NT2/D1 (cell line): ENCODE data around the gene ASL.
A peak's percentile ranks its signal among the peaks of the same experiment; 100 is the strongest.
"Not testable (repeated sequence)": the region's sequence is repeated elsewhere in the genome, so short reads cannot be mapped to it uniquely, and the experiment has no call there.

ENCODE experiments used
- DNase-seq: peaks from one replicate; pipeline ENCODE4 v3.0.0-alpha.2; 2011; ENCODE audit warnings: low read depth, low spot score
- H3K27me3 ChIP-seq: 2 replicates; pipeline ENCODE4 v1.6.0; 2011; ENCODE audit warnings: mild to moderate bottlenecking; ENCODE audit not compliant: insufficient read length, insufficient read depth
- H3K36me3 ChIP-seq: 2 replicates; pipeline ENCODE4 v1.6.1; 2011; ENCODE audit warnings: mild to moderate bottlenecking, low read length, mixed read lengths; ENCODE audit not compliant: insufficient read depth, insufficient read length
- H3K4me1 ChIP-seq: 2 replicates; pipeline ENCODE4 v1.5.1; 2011; ENCODE audit not compliant: insufficient read depth, insufficient read length
- H3K4me3 ChIP-seq: 2 replicates; pipeline ENCODE4 v1.5.1; 2011; ENCODE audit warnings: low read depth; ENCODE audit not compliant: insufficient read length
- H3K9ac ChIP-seq: 2 replicates; pipeline ENCODE4 v1.6.0; 2011; ENCODE audit warnings: low read depth; ENCODE audit not compliant: insufficient read length
- H3K9me3 ChIP-seq: 2 replicates; pipeline ENCODE4 v1.5.1; 2011; ENCODE audit warnings: mild to moderate bottlenecking, low read length; ENCODE audit not compliant: insufficient read depth
- SUZ12 ChIP-seq: IDR thresholded peaks from 2 replicates; pipeline ENCODE4 v1.6.1; 2011; ENCODE audit not compliant: insufficient read length, insufficient read depth; ENCODE audit errors: extremely low read depth
- YY1 ChIP-seq: IDR thresholded peaks from 2 replicates; pipeline ENCODE4 v1.6.1; 2011; ENCODE audit not compliant: insufficient read length, insufficient read depth
- ZNF274 ChIP-seq: IDR thresholded peaks from 2 replicates; pipeline ENCODE4 v1.6.1; 2011; ENCODE audit warnings: mild to moderate bottlenecking, low read depth, low read length

ASL gene

DNA sequence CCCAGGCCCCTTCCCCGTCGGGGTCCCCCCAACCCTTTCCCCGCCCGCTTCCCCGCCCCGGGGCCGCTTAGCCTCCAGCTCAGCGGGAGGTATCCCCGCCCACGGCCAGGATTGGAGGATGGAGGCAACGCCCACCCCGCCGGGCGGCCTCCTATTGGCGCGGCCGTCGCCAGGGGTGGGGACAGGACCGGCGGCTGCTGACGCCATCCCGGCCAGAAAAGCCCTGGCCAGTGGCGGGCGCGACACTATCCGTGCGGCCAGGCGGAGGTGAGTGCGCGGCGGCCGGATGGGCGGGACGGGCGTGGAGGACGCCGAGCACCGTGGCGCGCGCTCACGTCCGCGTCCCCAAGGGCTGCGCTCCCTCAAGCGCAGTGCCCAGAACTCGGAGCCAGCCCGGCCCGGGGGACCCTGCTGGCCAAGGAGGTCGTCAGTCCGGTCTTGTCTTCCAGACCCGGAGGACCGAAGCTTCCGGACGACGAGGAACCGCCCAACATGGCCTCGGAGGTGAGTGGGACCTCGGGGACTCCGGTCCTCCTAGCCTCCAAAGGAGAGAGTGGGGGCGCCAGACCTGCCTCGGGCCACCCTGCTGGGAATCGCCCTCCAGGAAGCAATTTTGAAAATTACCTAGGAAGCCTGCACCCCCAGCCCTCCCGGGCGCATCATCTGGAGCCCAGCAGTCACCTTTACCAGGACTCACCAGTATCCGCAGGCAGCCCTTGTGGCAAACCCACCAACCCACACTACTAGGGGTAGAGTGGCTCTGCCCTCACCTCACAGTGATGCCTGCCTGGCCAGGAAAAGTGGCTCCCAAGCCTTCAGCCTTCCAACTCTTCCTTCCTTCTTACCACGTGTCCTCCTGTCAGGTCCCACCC is at the start of gene ASL:
Gene ASL (plus strand): TSS at position 230 of the 872 bp plus-strand sequence. CDS start 263 bp downstream, at position 493.
- peak within 1 kb of the TSS; percentile 93 for H3K9ac ChIP-seq
- no peaks in the 10 kb centered on the region for H3K9me3 ChIP-seq
- peaks cover 8% of the 10 kb centered on the region for H3K4me1 ChIP-seq
- H3K27me3 ChIP-seq, result no peaks in the 10 kb centered on the region
- peak within 1 kb of the TSS; percentile 92 for H3K4me3 ChIP-seq
- peaks cover 13% of the 10 kb centered on the region for H3K36me3 ChIP-seq
- TF ChIP-seq SUZ12 (no peak), ZNF274 (no peak), YY1 (no peak)
- DNase-seq, result peak; percentile 93

GRCh38 chr7:66028342-66028741 is 47.3 kb upstream of the ASL start:
- DNase-seq, H3K4me3 ChIP-seq, H3K9ac ChIP-seq, H3K4me1 ChIP-seq, H3K9me3 ChIP-seq, H3K36me3 ChIP-seq, H3K27me3 ChIP-seq: not testable (repeated sequence)

DNA sequence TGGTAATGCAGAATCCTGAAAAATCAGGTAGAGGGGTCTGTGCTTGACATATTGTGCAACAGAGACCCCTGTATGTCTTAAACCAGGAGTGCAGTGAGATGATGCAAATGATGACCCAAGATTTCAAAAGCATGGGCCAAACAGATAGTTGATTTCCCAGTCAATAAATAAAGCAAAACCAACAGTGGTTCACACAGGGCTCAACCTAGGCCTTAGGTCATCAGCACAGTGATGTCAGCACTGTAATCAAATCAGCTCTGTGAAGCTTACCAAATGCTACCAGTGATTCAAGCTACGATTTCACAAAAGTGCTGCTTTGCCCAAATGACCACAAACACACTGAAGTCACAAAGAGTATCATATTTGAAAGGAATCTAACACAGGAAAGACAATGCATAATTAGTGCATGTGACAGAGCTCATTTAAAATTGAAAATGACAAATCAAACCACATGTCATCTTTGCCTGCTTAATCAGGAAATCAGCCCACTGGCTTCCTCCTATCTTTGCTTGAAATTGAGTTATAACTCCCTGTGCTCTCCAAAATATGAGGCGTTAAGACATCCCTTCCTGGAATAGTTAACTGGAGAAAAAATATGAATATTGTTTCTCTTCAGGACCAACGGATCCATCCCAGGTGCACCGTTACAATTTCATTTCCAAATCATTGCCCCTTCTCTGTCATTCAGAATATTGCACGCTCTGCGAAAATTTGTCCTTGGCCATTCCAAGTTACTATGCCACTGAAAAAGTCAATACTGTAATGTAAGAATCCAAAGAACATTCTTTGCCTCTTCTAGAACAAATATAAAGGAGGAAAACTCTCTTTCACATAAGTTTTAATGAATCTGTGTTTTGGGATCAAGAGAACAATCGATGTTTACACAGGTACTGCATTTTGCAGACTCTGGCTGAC is 41.9 kb upstream of the ASL start:
- H3K27me3 ChIP-seq, result no peaks in the 10 kb centered on the region
- DNase-seq, result no peak
- H3K9ac ChIP-seq, result no peak overlapping the region
- no peaks in the 10 kb centered on the region for H3K4me1 ChIP-seq
- H3K36me3 ChIP-seq, result no peaks in the 10 kb centered on the region
- H3K9me3 ChIP-seq, result no peaks in the 10 kb centered on the region
- no peak overlapping the region for H3K4me3 ChIP-seq
- no peak for TF ChIP-seq YY1

GRCh38 chr7:66034436-66035010 is 41.1 kb upstream of the ASL start:
- not testable (repeated sequence) for DNase-seq, H3K4me3 ChIP-seq, H3K36me3 ChIP-seq, H3K9me3 ChIP-seq, H3K27me3 ChIP-seq, H3K9ac ChIP-seq, H3K4me1 ChIP-seq

DNA sequence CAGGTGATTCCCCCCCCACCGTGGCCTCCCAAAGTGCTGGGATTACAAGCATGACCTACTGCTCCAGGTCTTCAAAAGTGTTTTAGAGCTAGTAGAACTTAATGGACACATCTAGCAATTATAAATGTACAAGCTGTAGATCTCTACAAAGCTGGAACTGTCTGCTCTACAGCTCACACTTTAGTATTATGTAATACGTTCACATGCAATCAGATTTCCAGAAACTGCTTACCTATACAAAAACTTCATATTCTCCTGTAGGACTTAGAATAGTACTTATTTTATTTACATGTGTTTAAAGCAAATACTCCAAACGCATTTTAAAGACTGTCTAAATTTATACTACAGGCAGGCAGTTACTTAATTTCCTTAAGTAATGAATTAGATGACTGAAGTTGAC is 39.2 kb upstream of the ASL start:
- no peak overlapping the region for H3K9ac ChIP-seq
- H3K9me3 ChIP-seq, result no peaks in the 10 kb centered on the region
- no peak for DNase-seq
- no peak overlapping the region for H3K4me3 ChIP-seq
- no peaks in the 10 kb centered on the region for H3K36me3 ChIP-seq
- TF ChIP-seq YY1 (no peak), SUZ12 (no peak), ZNF274 (no peak)
- no peaks in the 10 kb centered on the region for H3K27me3 ChIP-seq
- no peaks in the 10 kb centered on the region for H3K4me1 ChIP-seq

DNA sequence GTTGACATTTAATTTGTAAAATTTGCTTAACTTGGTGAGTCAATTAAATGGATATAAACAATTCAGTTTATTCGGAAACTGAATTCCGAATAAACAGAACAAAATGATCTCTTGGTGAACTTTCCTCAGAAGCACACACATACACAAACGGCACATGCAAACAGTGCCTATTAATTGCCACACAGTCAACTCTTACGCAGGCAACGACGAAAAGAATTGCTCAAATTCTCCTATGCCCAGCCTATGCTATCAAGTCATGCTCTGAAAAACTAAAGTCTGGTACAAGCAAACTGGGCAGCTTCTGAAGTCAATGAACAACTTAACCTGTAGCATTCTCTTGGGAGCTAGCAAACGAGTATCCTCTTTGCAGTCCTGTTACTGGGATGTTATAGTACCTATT is 38.8 kb upstream of the ASL start:
- Histone ChIP-seq H3K4me3 (no peak overlapping the region), H3K9me3 (no peaks in the 10 kb centered on the region), H3K9ac (no peak overlapping the region), H3K36me3 (no peaks in the 10 kb centered on the region), H3K27me3 (no peaks in the 10 kb centered on the region), H3K4me1 (no peaks in the 10 kb centered on the region)
- TF ChIP-seq SUZ12, result no peak
- no peak for TF ChIP-seq ZNF274
- TF ChIP-seq YY1, result no peak
- DNase-seq, result no peak

DNA sequence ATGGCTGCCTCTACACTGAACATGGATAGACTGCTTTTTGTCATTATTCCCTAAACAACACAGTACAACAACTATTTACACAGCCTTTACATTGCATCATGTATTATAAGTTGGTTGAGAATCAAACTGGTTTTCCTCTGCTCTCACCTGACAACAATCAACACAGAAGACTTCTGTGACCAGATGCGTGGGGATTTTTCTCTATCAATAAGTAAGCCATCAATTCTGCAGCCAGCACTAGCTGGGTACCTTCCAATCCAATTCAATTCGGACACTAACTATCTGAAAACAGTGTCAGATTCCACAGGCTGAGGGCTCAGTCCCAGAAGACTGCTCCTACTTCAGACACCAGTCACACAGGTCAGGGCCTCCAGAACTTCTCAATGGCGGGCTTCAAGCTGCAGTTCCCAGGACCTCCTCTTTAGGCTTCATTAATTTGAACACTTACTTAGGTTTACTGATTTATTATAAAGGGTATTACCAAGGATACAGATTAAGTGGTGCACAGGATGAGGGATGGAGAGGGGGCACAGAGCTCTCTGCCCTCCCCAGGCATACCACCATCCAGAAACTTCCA is 36.4 kb upstream of the ASL start:
- no peak overlapping the region for H3K9ac ChIP-seq
- peaks cover 2% of the 10 kb centered on the region for H3K4me1 ChIP-seq
- H3K36me3 ChIP-seq, result no peaks in the 10 kb centered on the region
- no peak for DNase-seq
- no peak overlapping the region for H3K4me3 ChIP-seq
- H3K27me3 ChIP-seq, result peaks cover 10% of the 10 kb centered on the region
- H3K9me3 ChIP-seq, result no peaks in the 10 kb centered on the region
- no peak for TF ChIP-seq ZNF274
- no peak for TF ChIP-seq YY1
- no peak for TF ChIP-seq SUZ12
